Stimulated activated CD4-positive, alpha-beta T cell treated with anti-CD3 and anti-CD28 coated beads, Interleukin-2, amount 100 ng/mL, for 24 hours (primary cell): ENCODE results near the gene LMX1B.

Experiments
- DNase-seq, 2 donors: peaks; one replicate each; pipeline ENCODE4 v3.0.0-alpha.2; 2020

LMX1B gene

GRCh38 chr9:126605792-126606482 lies 7.8 kb upstream of the LMX1B start:
- DNase-seq: no peak

GRCh38 chr9:126606483-126606870 lies 7.3 kb upstream of the LMX1B start:
- DNase-seq: no peak

- no peak for DNase-seq
Measured at GRCh38 chr9:126607086-126607485, 6.6 kb upstream of the LMX1B start.

GRCh38 chr9:126607731-126608130 lies 6.0 kb upstream of the LMX1B start:
- no peak for DNase-seq

GRCh38 chr9:126608551-126608950 lies 5.2 kb upstream of the LMX1B start:
- no peak for DNase-seq

- DNase-seq: no peak
Measured at GRCh38 chr9:126609191-126609590, 4.5 kb upstream of the LMX1B start.

- DNase-seq: no peak
Measured at GRCh38 chr9:126609711-126610388, 3.9 kb upstream of the LMX1B start.

GRCh38 chr9:126611193-126611591 lies 2.5 kb upstream of the LMX1B start:
- DNase-seq: no peak

GRCh38 chr9:126611592-126612325 lies 2.0 kb upstream of the LMX1B start:
- DNase-seq: peak; percentile 78 to 85

- DNase-seq: no peak
Measured at GRCh38 chr9:126612326-126612812, 1.4 kb upstream of the LMX1B start.

GRCh38 chr9:126612813-126613641 lies 701 bp upstream of the LMX1B start:
- no peak for DNase-seq

- no peak for DNase-seq
Measured at GRCh38 chr9:126614088-126614454, 343 bp downstream of the LMX1B start.

GRCh38 chr9:126614455-126615244 lies 922 bp downstream of the LMX1B start:
- DNase-seq: no peak

- peak in 1 of 2 donors; percentile 42 for DNase-seq
Measured at GRCh38 chr9:126615245-126615790, 1.6 kb downstream of the LMX1B start.

GRCh38 chr9:126615791-126616447 lies 2.2 kb downstream of the LMX1B start:
- no peak for DNase-seq

GRCh38 chr9:126616521-126616976 lies 2.8 kb downstream of the LMX1B start:
- no peak for DNase-seq

- no peak for DNase-seq
Measured at GRCh38 chr9:126617003-126617822, 3.5 kb downstream of the LMX1B start.

- DNase-seq: no peak
Measured at GRCh38 chr9:126617823-126618165, 4.1 kb downstream of the LMX1B start.

- no peak for DNase-seq
Measured at GRCh38 chr9:126618190-126618584, 4.5 kb downstream of the LMX1B start.
